WERI-Rb-1 (cell line): ENCODE measurements around the gene B4GALT5.
"Not testable (repeated sequence)": the region's sequence is repeated elsewhere in the genome, so short reads cannot be mapped to it uniquely, and the experiment has no call there.

ENCODE experiments used
- DNase-seq: peaks from one replicate; pipeline ENCODE4 v3.0.0-alpha.2; 2020
- H3K27ac ChIP-seq: fragments of 250-450 bp; sonication (Bioruptor Pico); 2 replicates; pipeline ENCODE4 v1.5.1; 2020; ENCODE audit warnings: mild to moderate bottlenecking, moderate library complexity
- H3K27me3 ChIP-seq: fragments of 250-450 bp; sonication (Bioruptor Pico); 2 replicates; pipeline ENCODE4 v1.5.1; 2021; ENCODE audit warnings: mild to moderate bottlenecking, low read depth, moderate library complexity; ENCODE audit not compliant: insufficient read depth, severe bottlenecking
- H3K36me3 ChIP-seq: fragments of 250-450 bp; sonication (Bioruptor Pico); 2 replicates; pipeline ENCODE4 v1.5.1; 2020; ENCODE audit warnings: mild to moderate bottlenecking, moderate library complexity
- H3K4me3 ChIP-seq: 2 replicates; pipeline ENCODE4 v1.5.1; 2011; ENCODE audit warnings: low read depth, mild to moderate bottlenecking, control low read depth, low read length
- H3K9me3 ChIP-seq: fragments of 250-450 bp; sonication (Bioruptor Pico); 2 replicates; pipeline ENCODE4 v1.5.1; 2021; ENCODE audit warnings: mild to moderate bottlenecking, moderate library complexity; ENCODE audit not compliant: severe bottlenecking
- CTCF ChIP-seq: IDR thresholded peaks from 2 replicates; pipeline ENCODE4 v1.5.1; 2011; ENCODE audit warnings: low read depth, mild to moderate bottlenecking, control low read depth, inconsistent platforms, low read length

The B4GALT5 gene

DNA sequence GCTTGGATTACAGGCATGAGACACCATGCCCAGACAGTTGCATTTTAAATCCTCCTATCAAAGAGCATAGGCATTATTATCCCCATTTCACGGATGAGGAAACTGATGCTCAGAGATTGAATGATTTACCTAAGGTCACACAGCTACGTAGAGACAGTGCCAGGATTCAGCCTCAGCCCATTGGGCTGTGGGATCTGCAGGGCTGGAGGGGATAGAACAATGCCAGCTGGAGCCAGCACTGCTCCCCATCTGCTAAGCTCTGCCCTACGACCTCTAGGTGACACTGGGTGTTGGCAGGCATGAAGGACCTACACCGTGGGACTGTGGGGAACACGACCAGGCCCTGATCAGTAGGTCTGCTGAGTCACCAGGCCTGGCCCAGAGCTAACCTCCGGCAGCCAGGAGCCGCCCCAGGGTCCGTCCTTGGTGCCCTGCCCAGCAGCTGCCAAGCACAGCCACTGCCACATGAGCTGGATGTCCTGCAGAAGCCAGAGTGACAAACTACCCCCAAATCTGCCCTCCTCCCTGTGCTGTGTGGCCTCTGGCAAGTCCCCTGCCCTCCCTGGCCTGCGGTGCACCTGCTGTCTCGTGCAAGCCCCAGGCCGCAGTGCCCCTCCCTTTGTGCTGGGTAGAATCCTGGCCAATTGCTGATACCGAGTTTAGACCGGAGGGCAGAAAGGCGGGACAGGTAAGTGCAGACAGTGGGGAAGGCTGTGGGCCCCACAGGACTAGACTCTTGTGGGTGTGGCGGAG is 98.1 kb downstream of the B4GALT5 start:
- no peaks in the 10 kb centered on the region for H3K36me3 ChIP-seq
- DNase-seq = no peak
- no peak overlapping the region for H3K4me3 ChIP-seq
- TF ChIP-seq CTCF = no peak
- H3K9me3 ChIP-seq = no peaks in the 10 kb centered on the region
- H3K27me3 ChIP-seq = no peaks in the 10 kb centered on the region
- no peak overlapping the region for H3K27ac ChIP-seq

DNA sequence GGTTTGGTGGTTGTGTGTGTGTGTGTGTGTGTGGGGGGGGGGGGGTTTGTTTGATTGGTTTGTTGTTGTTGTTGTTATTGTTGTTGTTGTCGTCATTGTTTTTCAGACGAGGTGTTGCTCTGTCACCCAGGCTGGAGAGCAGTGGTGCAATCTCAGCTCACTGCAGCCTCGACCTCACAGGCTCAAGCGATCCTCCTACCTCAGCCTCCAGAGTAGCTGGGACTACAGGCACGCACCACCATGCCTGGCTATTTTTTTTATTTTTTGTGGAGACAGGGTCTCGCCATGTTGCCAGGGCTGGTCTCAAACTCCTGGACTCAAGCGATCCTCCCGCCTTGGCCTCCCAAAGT is 98.7 kb downstream of the B4GALT5 start:
- not testable (repeated sequence) for H3K27ac ChIP-seq, DNase-seq

DNA sequence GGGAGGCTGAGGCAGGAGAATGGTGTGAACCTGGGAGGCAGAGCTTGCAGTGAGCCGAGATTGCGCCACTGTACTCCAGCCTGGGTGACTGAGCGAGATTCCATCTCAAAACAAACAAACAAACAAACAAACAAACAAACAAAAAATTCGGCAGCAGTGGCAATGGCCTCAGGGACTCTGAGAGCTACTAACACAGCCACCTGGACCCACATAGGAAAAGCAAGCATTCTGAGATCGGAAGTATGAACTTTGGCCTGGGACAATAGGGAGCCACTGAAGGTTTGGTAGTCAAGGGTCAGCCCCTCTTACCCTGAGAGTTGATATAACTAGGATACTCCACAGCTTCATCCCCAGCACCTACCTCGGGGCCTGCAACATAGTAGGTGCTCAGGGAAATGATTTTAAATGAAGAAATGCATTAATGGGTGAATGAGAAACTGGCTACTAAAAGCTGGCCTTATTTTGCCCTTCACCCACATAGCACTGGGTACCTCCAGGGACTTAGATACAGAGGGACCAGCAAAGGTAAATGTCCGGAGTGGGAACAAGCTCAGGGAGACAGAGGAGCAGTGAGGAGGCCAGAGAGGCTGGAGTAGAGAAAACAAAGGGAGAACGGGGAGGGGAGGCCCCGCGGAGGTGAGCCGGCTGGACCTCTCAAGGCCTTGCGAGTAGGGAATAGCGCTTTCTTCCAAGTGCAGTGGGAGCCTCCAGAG is 99.2 kb downstream of the B4GALT5 start:
- H3K27me3 ChIP-seq = no peaks in the 10 kb centered on the region
- DNase-seq = no peak
- no peak overlapping the region for H3K27ac ChIP-seq
- H3K4me3 ChIP-seq = no peak overlapping the region
- TF ChIP-seq CTCF = no peak
- H3K36me3 ChIP-seq = no peaks in the 10 kb centered on the region
- H3K9me3 ChIP-seq = no peaks in the 10 kb centered on the region

More for the DNA sequence above, 98.7 kb downstream of the B4GALT5 start:
- not testable (repeated sequence) for H3K4me3 ChIP-seq, H3K27me3 ChIP-seq, H3K36me3 ChIP-seq, H3K9me3 ChIP-seq

DNA sequence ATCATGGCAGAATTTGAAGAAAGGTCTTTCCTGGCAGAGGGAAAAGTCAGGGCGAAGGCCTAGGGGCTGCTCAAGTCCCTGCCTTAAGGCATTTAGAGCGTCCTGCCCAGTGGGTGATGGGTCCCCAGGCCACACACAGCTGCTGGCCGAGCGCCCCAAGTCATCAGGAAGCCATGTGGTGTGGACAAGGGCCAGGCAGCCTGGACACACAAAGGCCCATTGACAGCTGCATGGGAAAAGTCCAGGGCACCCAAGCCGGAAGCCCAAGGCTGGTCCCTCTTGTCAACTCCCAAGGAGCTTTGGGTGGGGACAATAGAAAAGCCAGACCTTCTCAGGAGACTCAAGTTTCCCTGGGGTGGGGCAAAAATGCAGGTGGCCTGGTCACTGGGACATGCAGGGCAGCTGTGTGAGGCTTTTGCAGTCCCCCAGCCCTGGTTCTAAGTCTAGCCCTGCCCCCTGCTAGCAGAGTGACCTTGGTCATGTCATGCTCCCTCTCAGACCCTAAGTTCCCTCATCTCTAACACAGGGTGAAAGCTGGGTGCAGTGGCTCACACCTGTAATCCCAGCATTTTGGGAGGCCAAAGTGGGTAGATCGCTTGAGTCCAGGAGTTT is 101.4 kb downstream of the B4GALT5 start:
- no peak overlapping the region for H3K4me3 ChIP-seq
- no peak for TF ChIP-seq CTCF
- H3K27ac ChIP-seq = no peak overlapping the region
- no peaks in the 10 kb centered on the region for H3K9me3 ChIP-seq
- H3K27me3 ChIP-seq = no peaks in the 10 kb centered on the region
- H3K36me3 ChIP-seq = no peaks in the 10 kb centered on the region
- no peak for DNase-seq

DNA sequence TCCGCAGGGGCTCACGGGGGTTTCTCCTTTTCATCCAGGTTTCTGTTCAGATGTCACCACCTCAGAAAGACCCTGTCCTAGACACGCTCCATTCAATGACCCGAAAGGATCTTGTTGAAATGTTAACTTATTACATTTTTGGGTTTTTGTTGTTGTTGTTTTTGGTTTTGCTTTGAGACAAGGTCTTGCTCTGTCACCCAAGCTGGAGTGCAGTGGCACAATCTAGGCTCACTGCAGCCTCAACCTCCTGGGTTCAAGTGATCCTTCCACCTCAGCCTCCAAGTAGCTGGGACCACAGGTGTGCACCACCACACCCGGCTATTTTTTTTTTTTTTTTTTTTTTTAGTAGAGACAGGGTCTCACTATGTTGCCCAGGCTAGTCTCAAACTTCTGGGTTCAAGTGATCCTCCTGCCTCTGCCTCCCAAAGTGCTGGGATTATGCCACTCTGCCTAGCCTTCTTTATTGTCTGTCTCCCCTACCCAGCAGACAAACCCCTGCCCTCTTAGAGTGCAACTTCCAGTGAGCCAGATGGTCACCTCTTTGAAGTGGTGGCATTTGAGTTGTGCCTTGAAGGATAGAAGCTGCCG is 102.0 kb downstream of the B4GALT5 start:
- not testable (repeated sequence) for H3K9me3 ChIP-seq, H3K4me3 ChIP-seq, H3K36me3 ChIP-seq, DNase-seq, H3K27ac ChIP-seq, H3K27me3 ChIP-seq

DNA sequence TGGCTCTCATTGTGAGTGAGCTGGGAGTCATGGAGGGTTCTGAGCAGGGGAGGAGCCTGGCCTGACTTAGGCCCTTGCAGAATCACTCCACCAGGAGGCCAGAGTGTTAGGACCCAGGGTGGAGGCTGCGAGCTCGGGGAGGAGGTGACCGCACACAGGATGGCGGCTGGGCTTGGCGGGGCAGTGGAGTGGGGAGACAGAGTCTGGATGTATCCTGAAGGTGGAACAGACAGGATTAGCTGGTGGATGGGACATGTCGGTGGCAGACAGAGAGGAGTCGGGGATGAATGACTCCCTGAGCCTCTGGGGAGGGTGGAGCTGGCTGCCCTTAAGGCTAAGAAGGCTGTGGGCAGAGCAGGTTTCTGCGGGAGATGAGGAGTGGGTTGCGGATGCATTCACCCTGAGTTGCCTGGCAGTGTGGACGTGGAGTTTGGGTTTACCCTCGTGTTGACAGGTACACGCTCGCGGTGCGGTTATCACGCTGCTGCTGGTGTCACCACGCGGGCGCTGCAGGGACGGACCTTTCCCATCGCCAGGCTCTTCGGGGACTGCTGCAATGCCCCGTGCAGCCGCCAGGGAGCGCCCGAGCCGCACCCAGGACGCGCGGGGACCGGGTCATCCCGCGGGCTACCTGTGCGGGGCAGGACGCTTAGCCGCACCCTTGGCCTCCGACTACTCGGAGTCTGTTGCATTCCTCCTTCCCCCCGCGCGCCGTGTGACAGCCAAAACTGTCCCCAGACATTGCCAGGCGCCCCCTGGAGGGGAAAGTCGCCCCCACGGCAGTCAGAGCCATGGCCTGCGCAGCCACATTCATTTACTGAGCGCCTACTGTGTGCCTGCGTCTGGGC is 102.8 kb downstream of the B4GALT5 start:
- DNase-seq = peak; percentile 88
- peak; percentile 96 for TF ChIP-seq CTCF
- peak overlapping the region; percentile 43 for H3K4me3 ChIP-seq
- no peaks in the 10 kb centered on the region for H3K36me3 ChIP-seq
- H3K9me3 ChIP-seq = no peaks in the 10 kb centered on the region
- no peaks in the 10 kb centered on the region for H3K27me3 ChIP-seq
- no peak overlapping the region for H3K27ac ChIP-seq
